Gastroesophageal sphincter (tissue), 3 donors: ENCODE results near the gene LDLRAD1.

ENCODE experiments used
- POLR2A ChIP-seq, 2 donors: fragments of 450-650 bp; IDR thresholded peaks; one replicate each; pipeline ENCODE4 v1.6.1; 2017; ENCODE audit warnings: antibody characterized with exemption in 2 of 2, mild to moderate bottlenecking in 2 of 2, moderate library complexity in 1 of 2
- TF ChIP-seq, protein P1 (sequence below), 4 experiments: fragments of 200-600 bp in 2 of 4; fragments of 450-650 bp in 2 of 4; sonication (generic) in 1 of 4; IDR thresholded peaks; one replicate each; pipeline ENCODE4 v1.5.1; 2017 to 2019; ENCODE audit warnings: antibody characterized with exemption in 4 of 4, mild to moderate bottlenecking in 2 of 4, moderate library complexity in 2 of 4

DNA sequence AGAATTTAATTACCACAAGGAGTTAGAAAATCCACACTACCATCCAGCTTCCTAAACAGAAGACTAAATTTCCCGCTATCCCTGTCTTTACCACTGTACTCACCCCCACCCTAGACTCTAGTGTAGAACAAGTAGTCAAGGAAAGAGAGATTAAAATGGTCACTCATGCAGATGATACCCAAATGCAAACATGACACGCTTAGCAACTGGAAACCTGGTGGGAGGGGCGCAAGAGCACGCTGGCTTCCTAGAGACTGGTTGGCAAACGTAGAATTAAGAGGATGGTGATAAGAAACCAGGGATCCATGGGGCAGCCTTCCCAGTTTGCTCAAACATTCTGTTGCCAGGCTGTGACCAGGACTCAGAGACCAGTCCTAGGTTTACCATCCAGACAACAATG lies 9.9 kb upstream of the LDLRAD1 start:
- TF ChIP-seq, protein P1, sequence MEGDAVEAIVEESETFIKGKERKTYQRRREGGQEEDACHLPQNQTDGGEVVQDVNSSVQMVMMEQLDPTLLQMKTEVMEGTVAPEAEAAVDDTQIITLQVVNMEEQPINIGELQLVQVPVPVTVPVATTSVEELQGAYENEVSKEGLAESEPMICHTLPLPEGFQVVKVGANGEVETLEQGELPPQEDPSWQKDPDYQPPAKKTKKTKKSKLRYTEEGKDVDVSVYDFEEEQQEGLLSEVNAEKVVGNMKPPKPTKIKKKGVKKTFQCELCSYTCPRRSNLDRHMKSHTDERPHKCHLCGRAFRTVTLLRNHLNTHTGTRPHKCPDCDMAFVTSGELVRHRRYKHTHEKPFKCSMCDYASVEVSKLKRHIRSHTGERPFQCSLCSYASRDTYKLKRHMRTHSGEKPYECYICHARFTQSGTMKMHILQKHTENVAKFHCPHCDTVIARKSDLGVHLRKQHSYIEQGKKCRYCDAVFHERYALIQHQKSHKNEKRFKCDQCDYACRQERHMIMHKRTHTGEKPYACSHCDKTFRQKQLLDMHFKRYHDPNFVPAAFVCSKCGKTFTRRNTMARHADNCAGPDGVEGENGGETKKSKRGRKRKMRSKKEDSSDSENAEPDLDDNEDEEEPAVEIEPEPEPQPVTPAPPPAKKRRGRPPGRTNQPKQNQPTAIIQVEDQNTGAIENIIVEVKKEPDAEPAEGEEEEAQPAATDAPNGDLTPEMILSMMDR (IDR thresholded peaks at IDR 0.05) = no peak
- no peak for TF ChIP-seq POLR2A (IDR thresholded peaks at IDR 0.05)
